Stimulated activated CD4-positive, alpha-beta T cell treated with anti-CD3 and anti-CD28 coated beads, TNF-alpha, amount 100 ng/mL, for 1 hour (primary cell): ENCODE results near the gene DACH2.
"Not testable (repeated sequence)": the region's sequence is repeated elsewhere in the genome, so short reads cannot be mapped to it uniquely, and the experiment has no call there.

Experiments
- DNase-seq, 3 donors: peaks; one replicate each; pipeline ENCODE4 v3.0.0-alpha.2; 2020; ENCODE audit warnings: low read depth in 3 of 3, low spot score in 1 of 3

The DACH2 gene

GRCh38 chrX:86148024-86148511, at the start of gene DACH2:
Gene DACH2, plus strand, starts transcription at chrX:86148451.
- peak in 1 of 3 donors; percentile 13 for DNase-seq

GRCh38 chrX:86102341-86102740, 45.9 kb upstream of the DACH2 start:
- no peak for DNase-seq

GRCh38 chrX:86103061-86103460, 45.2 kb upstream of the DACH2 start:
- DNase-seq, result no peak

- no peak for DNase-seq
Observed at GRCh38 chrX:86104526-86104925, 43.7 kb upstream of the DACH2 start.

GRCh38 chrX:86121916-86122315, 26.3 kb upstream of the DACH2 start:
- no peak for DNase-seq

GRCh38 chrX:86133761-86134160, 14.5 kb upstream of the DACH2 start:
- no peak for DNase-seq

GRCh38 chrX:86137071-86137470, 11.2 kb upstream of the DACH2 start:
- no peak for DNase-seq

- no peak for DNase-seq
Observed at GRCh38 chrX:86141786-86142185, 6.5 kb upstream of the DACH2 start.

GRCh38 chrX:86146102-86146501, 2.1 kb upstream of the DACH2 start:
- DNase-seq, result no peak

GRCh38 chrX:86148594-86148993, 343 bp downstream of the DACH2 start:
- DNase-seq, result no peak

GRCh38 chrX:86149119-86149518, 868 bp downstream of the DACH2 start:
- no peak for DNase-seq

- DNase-seq, result no peak
Observed at GRCh38 chrX:86154553-86154952, 6.3 kb downstream of the DACH2 start.

- no peak for DNase-seq
Observed at GRCh38 chrX:86171366-86171765, 23.1 kb downstream of the DACH2 start.

GRCh38 chrX:86178906-86179305, 30.7 kb downstream of the DACH2 start:
- DNase-seq, result no peak

GRCh38 chrX:86181325-86181724, 33.1 kb downstream of the DACH2 start:
- not testable (repeated sequence) for DNase-seq

- DNase-seq, result no peak
Observed at GRCh38 chrX:86192827-86193226, 44.6 kb downstream of the DACH2 start.

GRCh38 chrX:86194758-86195157, 46.5 kb downstream of the DACH2 start:
- DNase-seq, result no peak

GRCh38 chrX:86195343-86195742, 47.1 kb downstream of the DACH2 start:
- DNase-seq, result no peak

- no peak for DNase-seq
Observed at GRCh38 chrX:86197815-86198214, 49.6 kb downstream of the DACH2 start.

- DNase-seq, result no peak
Observed at GRCh38 chrX:86210772-86211171, 62.5 kb downstream of the DACH2 start.

- DNase-seq, result no peak
Observed at GRCh38 chrX:86215260-86215659, 67.0 kb downstream of the DACH2 start.

GRCh38 chrX:86237482-86237881, 89.2 kb downstream of the DACH2 start:
- no peak for DNase-seq

GRCh38 chrX:86241547-86241946, 93.3 kb downstream of the DACH2 start:
- DNase-seq, result no peak

- DNase-seq, result no peak
Observed at GRCh38 chrX:86263526-86263925, 115.3 kb downstream of the DACH2 start.
